B cell (primary cell): ENCODE data around the gene SRRM4.

Experiments used
- CTCF ChIP-seq: fragments of 200-600 bp; IDR thresholded peaks from one replicate; pipeline ENCODE4 v1.8.0; 2022; ENCODE audit warnings: antibody characterized with exemption, mild to moderate bottlenecking
- EZH2 ChIP-seq: IDR thresholded peaks from 2 replicates; pipeline ENCODE4 v1.6.1; 2012; ENCODE audit warnings: borderline replicate concordance, low read depth, mild to moderate bottlenecking, moderate library complexity, low read length; ENCODE audit not compliant: insufficient read depth, poor library complexity, severe bottlenecking

GRCh38 chr12:119128527-119128926 is 147.2 kb downstream of the SRRM4 start:
- TF ChIP-seq EZH2 = no peak
- no peak for TF ChIP-seq CTCF
